CD4-positive, alpha-beta T cell treated with Interleukin-17A for 1 hour (primary cell): ENCODE measurements around the gene POTEI.
"Not testable (repeated sequence)": the region's sequence is repeated elsewhere in the genome, so short reads cannot be mapped to it uniquely, and the experiment has no call there.

Experiments used
- DNase-seq: peaks from one replicate; pipeline ENCODE4 v3.0.0-alpha.2; 2020

Gene POTEI

GRCh38 chr2:130509228-130509627 lies at the start of gene POTEI:
POTEI (minus strand) TSS chr2:130509328; CDS start chr2:130509235, 93 bp downstream.
- not testable (repeated sequence) for DNase-seq

- not testable (repeated sequence) for DNase-seq
Observed at GRCh38 chr2:130556441-130556840, 47.3 kb upstream of the POTEI start.

- not testable (repeated sequence) for DNase-seq
Observed at GRCh38 chr2:130554178-130554577, 45.0 kb upstream of the POTEI start.

- DNase-seq: not testable (repeated sequence)
Observed at GRCh38 chr2:130549475-130549874, 40.3 kb upstream of the POTEI start.

- DNase-seq: not testable (repeated sequence)
Observed at GRCh38 chr2:130548418-130548817, 39.3 kb upstream of the POTEI start.

GRCh38 chr2:130544978-130545377 lies 35.9 kb upstream of the POTEI start:
- DNase-seq: not testable (repeated sequence)

GRCh38 chr2:130543785-130544528 lies 34.8 kb upstream of the POTEI start:
- DNase-seq: not testable (repeated sequence)

- DNase-seq: not testable (repeated sequence)
Observed at GRCh38 chr2:130542789-130543188, 33.7 kb upstream of the POTEI start.

- DNase-seq: not testable (repeated sequence)
Observed at GRCh38 chr2:130538271-130538670, 29.1 kb upstream of the POTEI start.

GRCh38 chr2:130536654-130537053 lies 27.5 kb upstream of the POTEI start:
- not testable (repeated sequence) for DNase-seq

- not testable (repeated sequence) for DNase-seq
Observed at GRCh38 chr2:130531672-130532071, 22.5 kb upstream of the POTEI start.

- not testable (repeated sequence) for DNase-seq
Observed at GRCh38 chr2:130531225-130531624, 22.1 kb upstream of the POTEI start.

GRCh38 chr2:130530212-130530611 lies 21.1 kb upstream of the POTEI start:
- not testable (repeated sequence) for DNase-seq

GRCh38 chr2:130529545-130529944 lies 20.4 kb upstream of the POTEI start:
- not testable (repeated sequence) for DNase-seq

- DNase-seq: not testable (repeated sequence)
Observed at GRCh38 chr2:130527365-130527967, 18.3 kb upstream of the POTEI start.

- DNase-seq: not testable (repeated sequence)
Observed at GRCh38 chr2:130522390-130522789, 13.3 kb upstream of the POTEI start.

- DNase-seq: not testable (repeated sequence)
Observed at GRCh38 chr2:130520992-130521391, 11.9 kb upstream of the POTEI start, which contains the start of gene CFC1B. CFC1B (plus strand) TSS chr2:130521222; CDS start chr2:130521485, 263 bp downstream.

- DNase-seq: not testable (repeated sequence)
Observed at GRCh38 chr2:130518516-130519106, 9.5 kb upstream of the POTEI start.

GRCh38 chr2:130511747-130512451 lies 2.8 kb upstream of the POTEI start:
- not testable (repeated sequence) for DNase-seq

- DNase-seq: not testable (repeated sequence)
Observed at GRCh38 chr2:130510807-130511746, 1.9 kb upstream of the POTEI start.

GRCh38 chr2:130491073-130491472 lies 18.1 kb downstream of the POTEI start:
- not testable (repeated sequence) for DNase-seq

GRCh38 chr2:130455413-130455812 lies 53.7 kb downstream of the POTEI start:
- not testable (repeated sequence) for DNase-seq
